Endothelial cell of umbilical vein (primary cell): Measurements from ENCODE around the gene SLC9A9. TPM values are rescaled to one million over a fixed set of nuclear protein-coding genes. Genes with fewer than 3 reads are reported as not detected.

ENCODE experiments used
- BruUV-seq: library from RNA; stranded (reverse); fragments of 400-500 nt; replicated peaks from 2 replicates; lab custom pipeline; 2021; lab: Mats Ljungman, UMichigan
- CTCF ChIA-PET: fragments of 300-600, 350-600 bp; sonication (Branson Sonifier 250); formaldehyde crosslinking; loops from one replicate; lab custom pipeline; 2021; ENCODE audit warnings: antibody characterized with exemption, inconsistent platforms; lab: Charles Lee
- POLR2A ChIA-PET: fragments of 300-600, 350-600 bp; sonication (Branson Sonifier 250); formaldehyde crosslinking; loops from one replicate; lab custom pipeline; 2021; ENCODE audit warnings: antibody characterized with exemption, inconsistent platforms; lab: Charles Lee
- DNase-seq: peaks from one replicate; pipeline ENCODE4 v3.0.0-alpha.2; 2011; ENCODE audit warnings: low read depth, low spot score
- FAIRE-seq: peaks from 2 replicates; lab custom pipeline; 2011; peaks lifted over from hg19 to GRCh38; lab: Jason Lieb, UNC
- H2AFZ ChIP-seq: 2 replicates; pipeline ENCODE4 v1.6.0; 2012; ENCODE audit warnings: low read depth, low read length, control low read depth, inconsistent platforms
- H3K27ac ChIP-seq: 2 replicates; pipeline ENCODE4 v1.5.1; 2011; ENCODE audit warnings: low read depth, mild to moderate bottlenecking, control low read depth, low read length, moderate library complexity; ENCODE audit not compliant: insufficient read depth
- H3K27me3 ChIP-seq, 2 experiments: 2 replicates each; pipeline versions ENCODE4 v1.6.0 to v1.6.1; 2011; ENCODE audit warnings: low read length in 2 of 2, mixed read lengths in 1 of 2; ENCODE audit not compliant: control insufficient read depth in 2 of 2, insufficient read depth in 2 of 2
- H3K36me3 ChIP-seq, 2 experiments: 2 replicates in 1 of 2; 3 replicates in 1 of 2; pipeline ENCODE4 v1.5.1; 2011; ENCODE audit warnings: low read length in 2 of 2, mild to moderate bottlenecking in 1 of 2, moderate library complexity in 1 of 2; ENCODE audit not compliant: control insufficient read depth in 2 of 2, insufficient read depth in 2 of 2; ENCODE audit errors: extremely low read depth in 1 of 2
- H3K4me1 ChIP-seq: 3 replicates; pipeline ENCODE4 v1.5.1; 2011; ENCODE audit warnings: mild to moderate bottlenecking, low read length; ENCODE audit not compliant: control insufficient read depth, insufficient read depth; ENCODE audit errors: extremely low read depth
- H3K4me2 ChIP-seq: 2 replicates; pipeline ENCODE4 v1.6.1; 2011; ENCODE audit warnings: low read length, control low read depth, mixed read lengths; ENCODE audit not compliant: insufficient read depth
- H3K4me3 ChIP-seq, 3 experiments: fragments of 200-600 bp in 1 of 3; sonication (generic), shearing (Covaris generic) in 1 of 3; replicated peaks in 1 of 3; 2 replicates each; pipeline ENCODE4 v1.5.1; 2011 to 2016; ENCODE audit warnings: control low read depth in 3 of 3, low read length in 3 of 3, mild to moderate bottlenecking in 2 of 3, inconsistent platforms in 1 of 3, low read depth in 1 of 3, moderate library complexity in 1 of 3; ENCODE audit not compliant: insufficient read depth in 1 of 3
- H3K79me2 ChIP-seq: 2 replicates; pipeline ENCODE4 v1.6.0; 2012; ENCODE audit warnings: low read length, inconsistent platforms; ENCODE audit not compliant: control insufficient read depth, insufficient read depth
- H3K9ac ChIP-seq: replicated peaks from 2 replicates; pipeline ENCODE3; 2011; ENCODE audit warnings: low read length, control low read depth; ENCODE audit not compliant: insufficient read depth; ENCODE audit errors: extremely low read depth
- H3K9me1 ChIP-seq: replicated peaks from 3 replicates; pipeline ENCODE4 v1.6.0; 2011; ENCODE audit warnings: mild to moderate bottlenecking, low read length; ENCODE audit not compliant: control insufficient read depth, insufficient read depth; ENCODE audit errors: extremely low read depth
- H3K9me3 ChIP-seq: replicated peaks from 2 replicates; pipeline ENCODE4 v1.5.1; 2012; ENCODE audit warnings: low read length, inconsistent platforms; ENCODE audit not compliant: control insufficient read depth, insufficient read depth
- H4K20me1 ChIP-seq: replicated peaks from 2 replicates; pipeline ENCODE3; 2011; ENCODE audit warnings: mild to moderate bottlenecking, low read length; ENCODE audit not compliant: control insufficient read depth, insufficient read depth; ENCODE audit errors: extremely low read depth
- CTCF ChIP-seq, 2 donors: IDR thresholded peaks; 1 replicate in 1 of 2; 2 replicates in 1 of 2; pipeline ENCODE4 v1.5.1; 2011; ENCODE audit warnings: low read length in 2 of 2, mild to moderate bottlenecking in 2 of 2, moderate library complexity in 2 of 2, control low read depth in 1 of 2, inconsistent platforms in 1 of 2, low read depth in 1 of 2; ENCODE audit not compliant: insufficient read depth in 1 of 2; ENCODE audit errors: extremely low read depth in 1 of 2
- EZH2 ChIP-seq: IDR thresholded peaks from 2 replicates; pipeline ENCODE4 v1.6.1; 2012; ENCODE audit warnings: borderline replicate concordance, low read depth, mild to moderate bottlenecking, moderate library complexity, low read length, inconsistent platforms; ENCODE audit not compliant: severe bottlenecking
- FOS ChIP-seq: IDR thresholded peaks from 2 replicates; pipeline ENCODE4 v1.6.1; 2011; ENCODE audit warnings: mild to moderate bottlenecking, low read length, moderate library complexity, borderline replicate concordance; ENCODE audit not compliant: insufficient read depth
- GATA2 ChIP-seq: IDR thresholded peaks from 2 replicates; pipeline ENCODE4 v1.7.0; 2011; ENCODE audit warnings: low read depth, mild to moderate bottlenecking, moderate library complexity, mixed read lengths, low read length; ENCODE audit not compliant: insufficient read length, insufficient read depth
- JUN ChIP-seq: IDR thresholded peaks from 2 replicates; pipeline ENCODE4 v1.6.1; 2011; ENCODE audit warnings: borderline replicate concordance, low read depth; ENCODE audit not compliant: insufficient read length, insufficient read depth
- MAX ChIP-seq: IDR thresholded peaks from 2 replicates; pipeline ENCODE4 v1.6.1; 2011; ENCODE audit not compliant: insufficient read depth, insufficient read length
- MYC ChIP-seq: IDR thresholded peaks from one replicate; pipeline ENCODE4 v1.6.1; 2011; ENCODE audit warnings: mild to moderate bottlenecking, low read depth, low read length
- POLR2A ChIP-seq: IDR thresholded peaks from 2 replicates; pipeline ENCODE4 v1.6.1; 2012; ENCODE audit warnings: low read depth, mild to moderate bottlenecking, control low read depth, low read length
- POLR2AphosphoS5 ChIP-seq: IDR thresholded peaks from 2 replicates; pipeline ENCODE4 v1.6.1; 2012; ENCODE audit warnings: low read depth, mild to moderate bottlenecking, control low read depth, low read length, moderate library complexity; ENCODE audit not compliant: insufficient read depth
- dilution Hi-C: fragments of 300-500 bp; cut with MboI; formaldehyde crosslinking; loops from one replicate; pipeline ENCODE4 v1.15.0; 2019; ENCODE audit warnings: low sequenced_read_pairs; ENCODE audit not compliant: extremely low pct_ligation_motif_present
- intact Hi-C: fragments of 100-400 bp; cut with micrococcal nuclease; formaldehyde crosslinking; loops from one replicate; pipeline ENCODE4 v1.10.0; 2022
- polyA plus RNA-seq, 4 experiments: library from polyadenylated mRNA; depleted of rRNA in 3 of 4; stranded (reverse) in 3 of 4; unstranded in 1 of 4; fragments of >200 nt; gene quantifications; 2 replicates each; pipeline versions ENCODE4 v1.2.1 to v1.2.3, GENCODE V29; 2011 to 2012; ENCODE audit warnings: missing spikeins in 1 of 4
- total RNA-seq: library from RNA; stranded (reverse); gene quantifications from 2 replicates; pipeline ENCODE4 v1.2.3, GENCODE V29; 2021

Gene SLC9A9
- total and polyA plus RNA-seq, 2 donors (not counting 3 experiments of a cell fraction or from before 2014, with no cell fraction given) = 1.5 to 1.8 TPM

- DNase-seq = no peak
- no peak overlapping the region for H3K9ac ChIP-seq
- POLR2A ChIA-PET = no interaction called here
- H2AFZ ChIP-seq = no peak overlapping the region
- no peak overlapping the region for H3K4me2 ChIP-seq
- no TSS peak for BruUV-seq
- H3K79me2 ChIP-seq = no peaks in the 10 kb centered on the region
- H3K36me3 ChIP-seq = no peaks in the 10 kb centered on the region
- FAIRE-seq = no peak
- TF ChIP-seq GATA2 (no peak), CTCF (IDR thresholded peaks at IDR 0.05; ENCODE audit: extremely low read depth in 1 of 2, insufficient read depth in 1 of 2, low read depth in 1 of 2, low read length in 2 of 2) (no peak), FOS (no peak), JUN (no peak), MYC (no peak), POLR2A (no peak), MAX (no peak), EZH2 (no peak), POLR2AphosphoS5 (no peak)
- H3K9me1 ChIP-seq = no peaks in the 10 kb centered on the region
- H3K4me3 ChIP-seq = no peak overlapping the region
- intact Hi-C loops = no loop called here
- H3K4me1 ChIP-seq = no peaks in the 10 kb centered on the region
- no peaks in the 10 kb centered on the region for H4K20me1 ChIP-seq
- no peaks in the 10 kb centered on the region for H3K27me3 ChIP-seq
- H3K9me3 ChIP-seq = no peaks in the 10 kb centered on the region
- CTCF ChIA-PET = no interaction called here
- no peak overlapping the region for H3K27ac ChIP-seq
- dilution Hi-C loops = no loop called here
Observed at GRCh38 chr3:143634991-143635390, 213.3 kb downstream of the SLC9A9 start.
